ENCODE data around the gene CHAF1A.

GRCh38 chr19:4362831-4363545, 39.5 kb upstream of the CHAF1A start:
- TF ChIP-seq CTCF (conservative IDR thresholded peaks at IDR 0.05) (peak; percentile 48), EZH2 (IDR thresholded peaks at IDR 0.05; ENCODE audit: low read depth) (no peak)

Measured in PC-9 (cell line).